ENCODE measurements around the gene INPP5A.
"Not testable (repeated sequence)": the region's sequence is repeated elsewhere in the genome, so short reads cannot be mapped to it uniquely, and the experiment has no call there.

Gene INPP5A

GRCh38 chr10:132537684-132538001 lies at the start of gene INPP5A:
INPP5A (plus strand) TSS chr10:132537787; CDS start chr10:132538097, 310 bp downstream.
- peak within 1 kb of the TSS; percentile 64 for H3K9ac ChIP-seq (ENCODE audit: low read length)
- H3K4me3 ChIP-seq (ENCODE audit: low read depth, low read length), result peak within 1 kb of the TSS; percentile 67
- 0 out of 2 replicates have a peak, but pooled peaks cover 6% of the 10 kb centered on the region for H3K27me3 ChIP-seq (ENCODE audit: control insufficient read depth, insufficient read depth, low read length)
- H3K36me3 ChIP-seq (ENCODE audit: control insufficient read depth, insufficient read depth, low read length), result no peaks in the 10 kb centered on the region
- H3K27ac ChIP-seq (ENCODE audit: low read depth, low read length), result no peak within 1 kb of the TSS
- peaks cover 38% of the 10 kb centered on the region for H3K4me1 ChIP-seq (ENCODE audit: control insufficient read depth, insufficient read depth, low read length)
- no peaks in the 10 kb centered on the region for H3K9me3 ChIP-seq (ENCODE audit: control insufficient read depth, insufficient read depth, low read depth, low read length)

- Histone ChIP-seq H3K9ac (ENCODE audit: low read length) (no peak overlapping the region), H3K4me3 (ENCODE audit: low read depth, low read length) (no peak overlapping the region), H3K36me3 (ENCODE audit: control insufficient read depth, insufficient read depth, low read length) (no peaks in the 10 kb centered on the region), H3K27ac (ENCODE audit: low read depth, low read length) (no peak overlapping the region), H3K4me1 (ENCODE audit: control insufficient read depth, insufficient read depth, low read length) (no peaks in the 10 kb centered on the region), H3K27me3 (ENCODE audit: control insufficient read depth, insufficient read depth, low read length) (no peaks in the 10 kb centered on the region; the same call in 1 of the 2 replicates), H3K9me3 (ENCODE audit: control insufficient read depth, insufficient read depth, low read depth, low read length) (no peaks in the 10 kb centered on the region; the same call in 1 of the 2 replicates)
Observed at GRCh38 chr10:132488231-132488821, 49.3 kb upstream of the INPP5A start.

DNA sequence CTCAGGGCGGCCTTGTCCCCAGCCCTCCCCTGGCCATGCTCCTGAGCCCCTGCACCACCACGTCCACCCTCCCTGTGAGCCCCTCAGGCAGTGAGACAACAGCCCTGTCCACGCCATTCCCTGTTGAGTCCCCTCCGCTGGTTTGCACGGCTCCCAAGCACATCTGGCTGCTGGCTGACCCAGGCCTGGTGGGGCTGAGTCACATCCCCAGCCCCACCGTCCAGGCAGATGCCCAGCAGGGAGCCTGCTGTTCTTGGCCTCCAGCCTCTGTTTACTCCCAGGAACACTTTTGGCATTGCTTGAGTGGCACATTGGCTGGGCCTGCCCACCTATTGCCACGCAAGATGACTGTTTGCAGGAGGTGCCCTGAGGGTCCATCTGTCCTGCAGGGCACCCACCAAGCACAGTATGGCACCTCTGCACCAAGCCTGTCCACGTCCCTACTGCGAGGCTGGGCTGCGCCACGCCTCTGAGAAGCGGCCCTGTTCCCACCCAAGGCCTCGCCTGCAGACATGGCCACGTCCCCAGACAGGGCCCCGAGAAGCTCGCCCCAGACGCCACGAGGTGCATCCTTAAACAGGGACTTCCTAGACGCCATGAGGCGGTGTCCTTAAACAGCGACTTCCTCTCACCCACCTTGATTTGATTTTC lies 48.4 kb upstream of the INPP5A start:
- no peak overlapping the region for H3K4me3 ChIP-seq (ENCODE audit: low read depth, low read length)
- H3K9me3 ChIP-seq (ENCODE audit: control insufficient read depth, insufficient read depth, low read depth, low read length), result no peaks in the 10 kb centered on the region
- H3K36me3 ChIP-seq (ENCODE audit: control insufficient read depth, insufficient read depth, low read length), result no peaks in the 10 kb centered on the region
- H3K9ac ChIP-seq (ENCODE audit: low read length), result no peak overlapping the region
- no peak overlapping the region for H3K27ac ChIP-seq (ENCODE audit: low read depth, low read length)
- no peaks in the 10 kb centered on the region for H3K4me1 ChIP-seq (ENCODE audit: control insufficient read depth, insufficient read depth, low read length)
- no peaks in the 10 kb centered on the region; the same call in 1 of the 2 replicates for H3K27me3 ChIP-seq (ENCODE audit: control insufficient read depth, insufficient read depth, low read length)

GRCh38 chr10:132489704-132490534 lies 47.7 kb upstream of the INPP5A start:
- Histone ChIP-seq H3K27me3 (ENCODE audit: control insufficient read depth, insufficient read depth, low read length) (no peaks in the 10 kb centered on the region; the same call in 1 of the 2 replicates), H3K4me1 (ENCODE audit: control insufficient read depth, insufficient read depth, low read length) (no peaks in the 10 kb centered on the region), H3K36me3 (ENCODE audit: control insufficient read depth, insufficient read depth, low read length) (no peaks in the 10 kb centered on the region)

DNA sequence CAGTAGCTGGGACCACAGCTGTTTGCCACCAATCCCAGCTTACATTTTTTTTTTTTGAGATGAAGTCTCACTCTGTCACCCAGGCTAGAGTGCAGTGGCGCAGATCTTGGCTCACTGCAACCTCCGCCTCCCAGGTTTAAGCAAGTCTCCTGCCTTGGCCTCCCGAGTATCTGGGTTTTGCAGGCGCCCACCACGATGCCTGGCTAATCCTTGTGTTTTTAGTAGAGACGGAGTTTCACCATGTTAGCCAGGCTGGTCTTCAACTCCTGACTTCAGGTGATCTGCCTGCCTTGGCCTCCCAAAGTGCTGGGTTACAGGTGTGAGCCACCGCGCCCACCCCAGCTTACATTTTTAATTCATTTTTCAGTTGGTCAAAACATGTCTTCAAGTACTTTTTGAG lies 46.1 kb upstream of the INPP5A start:
- H3K4me3 ChIP-seq (ENCODE audit: low read depth, low read length); H3K9me3 ChIP-seq (ENCODE audit: control insufficient read depth, insufficient read depth, low read depth, low read length); H3K4me1 ChIP-seq (ENCODE audit: control insufficient read depth, insufficient read depth, low read length); H3K27me3 ChIP-seq (ENCODE audit: control insufficient read depth, insufficient read depth, low read length); H3K36me3 ChIP-seq (ENCODE audit: control insufficient read depth, insufficient read depth, low read length); H3K27ac ChIP-seq (ENCODE audit: low read depth, low read length); H3K9ac ChIP-seq (ENCODE audit: low read length): not testable (repeated sequence)

More at GRCh38 chr10:132489704-132490534, 47.7 kb upstream of the INPP5A start:
- H3K27ac ChIP-seq (ENCODE audit: low read depth, low read length), result no peak overlapping the region
- no peak overlapping the region for H3K9ac ChIP-seq (ENCODE audit: low read length)
- no peak overlapping the region for H3K4me3 ChIP-seq (ENCODE audit: low read depth, low read length)
- H3K9me3 ChIP-seq (ENCODE audit: control insufficient read depth, insufficient read depth, low read depth, low read length), result no peaks in the 10 kb centered on the region

DNA sequence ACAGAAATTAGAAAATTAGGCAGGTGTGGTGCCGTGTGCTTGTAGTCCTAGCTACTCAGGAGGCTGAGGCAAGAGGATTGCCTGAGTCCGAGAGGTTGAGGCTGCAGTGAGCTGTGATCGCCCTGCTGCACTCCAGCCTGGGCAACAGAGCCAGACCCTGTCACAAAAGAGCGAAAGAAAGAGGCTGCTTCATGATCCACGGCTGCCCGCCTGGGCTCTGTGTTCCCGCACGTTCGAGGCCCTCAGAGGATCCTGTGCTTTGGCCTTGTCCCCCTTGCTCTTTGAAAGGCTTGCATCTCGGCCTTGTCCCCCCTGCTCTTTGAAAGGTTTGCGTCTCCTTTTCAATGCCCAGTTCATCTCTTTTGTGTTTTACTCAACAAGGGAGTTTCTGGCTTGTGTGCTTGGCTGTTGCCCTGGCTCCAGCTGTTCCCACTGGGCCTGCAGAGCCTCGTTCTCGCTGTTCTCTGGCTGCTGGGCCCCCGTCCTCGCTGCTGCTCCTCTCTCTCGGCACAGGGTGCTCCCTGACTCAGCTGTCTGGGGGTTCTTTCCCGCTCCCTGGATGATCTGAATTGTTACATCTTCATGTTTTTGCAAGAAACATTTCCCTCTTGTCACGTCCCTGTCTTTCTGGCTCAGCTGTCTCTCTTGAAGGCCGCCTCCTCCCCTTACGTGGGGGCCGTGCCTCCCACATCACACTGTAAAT lies 45.1 kb upstream of the INPP5A start:
- Histone ChIP-seq H3K27ac (ENCODE audit: low read depth, low read length) (no peak overlapping the region), H3K36me3 (ENCODE audit: control insufficient read depth, insufficient read depth, low read length) (no peaks in the 10 kb centered on the region), H3K9me3 (ENCODE audit: control insufficient read depth, insufficient read depth, low read depth, low read length) (no peaks in the 10 kb centered on the region), H3K4me1 (ENCODE audit: control insufficient read depth, insufficient read depth, low read length) (no peaks in the 10 kb centered on the region), H3K9ac (ENCODE audit: low read length) (no peak overlapping the region), H3K27me3 (ENCODE audit: control insufficient read depth, insufficient read depth, low read length) (no peaks in the 10 kb centered on the region; the same call in 1 of the 2 replicates), H3K4me3 (ENCODE audit: low read depth, low read length) (no peak overlapping the region)

- H3K9me3 ChIP-seq (ENCODE audit: control insufficient read depth, insufficient read depth, low read depth, low read length), result no peaks in the 10 kb centered on the region
- no peaks in the 10 kb centered on the region; the same call in 1 of the 2 replicates for H3K27me3 ChIP-seq (ENCODE audit: control insufficient read depth, insufficient read depth, low read length)
- no peak overlapping the region for H3K4me3 ChIP-seq (ENCODE audit: low read depth, low read length)
- no peaks in the 10 kb centered on the region for H3K4me1 ChIP-seq (ENCODE audit: control insufficient read depth, insufficient read depth, low read length)
- no peak overlapping the region for H3K27ac ChIP-seq (ENCODE audit: low read depth, low read length)
- no peaks in the 10 kb centered on the region for H3K36me3 ChIP-seq (ENCODE audit: control insufficient read depth, insufficient read depth, low read length)
- no peak overlapping the region for H3K9ac ChIP-seq (ENCODE audit: low read length)
Observed at GRCh38 chr10:132493246-132493755, 44.3 kb upstream of the INPP5A start.

- H3K4me1 ChIP-seq (ENCODE audit: control insufficient read depth, insufficient read depth, low read length), result no peaks in the 10 kb centered on the region
- no peak overlapping the region for H3K9ac ChIP-seq (ENCODE audit: low read length)
- no peaks in the 10 kb centered on the region for H3K36me3 ChIP-seq (ENCODE audit: control insufficient read depth, insufficient read depth, low read length)
- H3K9me3 ChIP-seq (ENCODE audit: control insufficient read depth, insufficient read depth, low read depth, low read length), result no peaks in the 10 kb centered on the region
- no peak overlapping the region for H3K4me3 ChIP-seq (ENCODE audit: low read depth, low read length)
- no peaks in the 10 kb centered on the region; the same call in 1 of the 2 replicates for H3K27me3 ChIP-seq (ENCODE audit: control insufficient read depth, insufficient read depth, low read length)
- no peak overlapping the region for H3K27ac ChIP-seq (ENCODE audit: low read depth, low read length)
Observed at GRCh38 chr10:132493756-132494290, 43.8 kb upstream of the INPP5A start.

GRCh38 chr10:132494866-132495630 lies 42.5 kb upstream of the INPP5A start:
- no peak overlapping the region for H3K27ac ChIP-seq (ENCODE audit: low read depth, low read length)
- no peaks in the 10 kb centered on the region; the same call in 1 of the 2 replicates for H3K27me3 ChIP-seq (ENCODE audit: control insufficient read depth, insufficient read depth, low read length)
- no peaks in the 10 kb centered on the region for H3K9me3 ChIP-seq (ENCODE audit: control insufficient read depth, insufficient read depth, low read depth, low read length)
- H3K4me3 ChIP-seq (ENCODE audit: low read depth, low read length), result no peak overlapping the region
- H3K36me3 ChIP-seq (ENCODE audit: control insufficient read depth, insufficient read depth, low read length), result no peaks in the 10 kb centered on the region
- H3K4me1 ChIP-seq (ENCODE audit: control insufficient read depth, insufficient read depth, low read length), result no peaks in the 10 kb centered on the region
- no peak overlapping the region for H3K9ac ChIP-seq (ENCODE audit: low read length)

Data from HUES6 (cell line).